SK-N-SH treated with all-trans-retinoic acid at 6 μM for 48 hours (cell line): ENCODE data around the gene PAXX.

ENCODE experiments used
- ATAC-seq: fragments of 200-7000 bp; cut with Tn5 transposase; 3 replicates; pipeline ENCODE4 v1.9.1; 2020; ENCODE audit warnings: mild to moderate bottlenecking, moderate library complexity
- ARNTL ChIP-seq: fragments of 450-650 bp; formaldehyde crosslinking; IDR thresholded peaks from 2 replicates; pipeline ENCODE4 v1.5.0; 2020; ENCODE audit warnings: low read depth, mild to moderate bottlenecking, moderate library complexity, borderline replicate concordance
- BACH2 ChIP-seq: fragments of 250-450 bp; sonication (Bioruptor Pico); IDR thresholded peaks from 2 replicates; pipeline ENCODE4 v1.9.0; 2021; ENCODE audit warnings: mild to moderate bottlenecking, borderline replicate concordance
- CREB5 ChIP-seq: fragments of 250-450 bp; sonication (Bioruptor Pico); IDR thresholded peaks from 2 replicates; pipeline ENCODE4 v1.5.1; 2020; ENCODE audit warnings: low read depth, mild to moderate bottlenecking, moderate library complexity
- CSDC2 ChIP-seq: fragments of 250-450 bp; sonication (Bioruptor Pico); IDR thresholded peaks from 2 replicates; pipeline ENCODE4 v1.5.0; 2020; ENCODE audit warnings: mild to moderate bottlenecking, moderate library complexity
- ESRRG ChIP-seq: fragments of 250-450 bp; sonication (Bioruptor Pico); IDR thresholded peaks from 2 replicates; pipeline ENCODE4 v1.6.1; 2021; ENCODE audit warnings: mild to moderate bottlenecking
- GLIS3 ChIP-seq: fragments of 250-450 bp; sonication (Bioruptor Pico); IDR thresholded peaks from 2 replicates; pipeline ENCODE4 v1.5.0; 2020; ENCODE audit warnings: mild to moderate bottlenecking, moderate library complexity
- ISL1 ChIP-seq: fragments of 250-450 bp; sonication (Bioruptor Pico); IDR thresholded peaks from 2 replicates; pipeline ENCODE4 v2.1.2; 2022; ENCODE audit warnings: mild to moderate bottlenecking, moderate library complexity
- PATZ1 ChIP-seq: fragments of 250-450 bp; sonication (Bioruptor Pico); IDR thresholded peaks from 2 replicates; pipeline ENCODE4 v1.8.0; 2020; ENCODE audit warnings: mild to moderate bottlenecking, moderate library complexity, borderline replicate concordance
- RARB ChIP-seq: fragments of 250-450 bp; sonication (Bioruptor Pico); IDR thresholded peaks from 2 replicates; pipeline ENCODE4 v1.8.0; 2021; ENCODE audit warnings: mild to moderate bottlenecking, moderate library complexity
- SNAI2 ChIP-seq: fragments of 250-450 bp; sonication (Bioruptor Pico); IDR thresholded peaks from 2 replicates; pipeline ENCODE4 v1.5.0; 2020; ENCODE audit warnings: mild to moderate bottlenecking, moderate library complexity
- TCF4 ChIP-seq: fragments of 250-450 bp; sonication (Bioruptor Pico); IDR thresholded peaks from 2 replicates; pipeline ENCODE4 v1.8.0; 2021; ENCODE audit warnings: mild to moderate bottlenecking, moderate library complexity, borderline replicate concordance
- TOX ChIP-seq: fragments of 250-450 bp; sonication (Bioruptor Pico); IDR thresholded peaks from 2 replicates; pipeline ENCODE4 v1.8.0; 2021; ENCODE audit warnings: mild to moderate bottlenecking, moderate library complexity, borderline replicate concordance
- ZC3H10 ChIP-seq: fragments of 250-450 bp; sonication (Bioruptor Pico); IDR thresholded peaks from 2 replicates; pipeline ENCODE4 v1.5.1; 2021; ENCODE audit warnings: mild to moderate bottlenecking, moderate library complexity
- ZFP3 ChIP-seq: fragments of 250-450 bp; sonication (Bioruptor Pico); IDR thresholded peaks from 2 replicates; pipeline ENCODE4 v1.5.0; 2020; ENCODE audit warnings: mild to moderate bottlenecking, moderate library complexity
- ZFP30 ChIP-seq: fragments of 450-650 bp; formaldehyde crosslinking; IDR thresholded peaks from 2 replicates; pipeline ENCODE4 v1.5.0; 2022; ENCODE audit warnings: mild to moderate bottlenecking, moderate library complexity
- ZNF70 ChIP-seq: fragments of 450-650 bp; formaldehyde crosslinking; IDR thresholded peaks from 2 replicates; pipeline ENCODE4 v1.5.0; 2020; ENCODE audit warnings: mild to moderate bottlenecking, moderate library complexity
- ZNF8 ChIP-seq: fragments of 450-650 bp; formaldehyde crosslinking; IDR thresholded peaks from 2 replicates; pipeline ENCODE4 v1.5.0; 2020; ENCODE audit warnings: mild to moderate bottlenecking, moderate library complexity
- TF ChIP-seq, protein P1 (sequence below): fragments of 250-450 bp; sonication (Bioruptor Pico); IDR thresholded peaks from 2 replicates; pipeline ENCODE4 v1.8.0; 2021; ENCODE audit warnings: low read depth, mild to moderate bottlenecking, moderate library complexity, borderline replicate concordance
- TF ChIP-seq, protein P2 (sequence below): fragments of 250-450 bp; sonication (Bioruptor Pico); IDR thresholded peaks from 2 replicates; pipeline ENCODE4 v1.5.1; 2021; ENCODE audit warnings: mild to moderate bottlenecking, moderate library complexity

PAXX gene

DNA sequence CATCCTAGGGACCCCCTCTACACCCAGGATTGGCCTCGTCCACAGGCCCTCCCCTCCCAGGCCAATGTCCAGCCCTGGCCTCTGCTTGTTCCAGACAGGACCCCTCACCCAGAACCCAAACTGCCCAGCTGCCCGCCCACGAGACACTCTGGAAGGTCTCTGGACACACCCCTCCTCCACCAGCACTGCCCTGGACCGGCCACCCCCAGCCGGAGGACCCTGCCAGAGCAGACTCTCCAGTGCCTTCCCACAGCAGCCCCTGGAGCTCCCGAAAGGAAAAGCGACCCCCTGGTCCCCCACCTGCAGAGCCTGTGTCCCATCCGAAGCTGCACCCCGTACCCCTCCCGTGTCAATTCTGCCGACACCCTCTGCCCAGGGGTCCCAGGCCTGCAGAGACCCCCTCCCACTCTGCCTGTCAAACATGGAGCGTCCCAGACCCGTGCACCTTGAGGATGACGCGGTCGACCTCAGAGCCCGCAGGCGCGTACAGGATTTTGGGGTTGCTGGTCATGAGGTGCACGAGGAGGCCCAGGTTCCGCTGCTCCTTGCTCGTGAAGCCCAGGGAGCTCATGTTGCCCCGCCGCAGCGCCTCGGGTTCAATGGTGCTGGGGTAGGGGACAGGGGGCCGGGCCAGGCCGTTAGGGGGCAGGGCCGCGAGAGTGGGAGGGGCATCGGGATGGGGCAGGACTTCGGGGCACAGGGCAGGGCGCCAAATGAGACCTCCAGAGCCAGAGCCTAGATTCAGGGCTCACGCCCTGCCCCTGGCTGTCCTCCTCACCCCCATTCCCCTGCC lies 27.9 kb downstream of the PAXX start:
- no peak for TF ChIP-seq SNAI2 (CRISPR knock-in tag)
- TF ChIP-seq, protein P1, sequence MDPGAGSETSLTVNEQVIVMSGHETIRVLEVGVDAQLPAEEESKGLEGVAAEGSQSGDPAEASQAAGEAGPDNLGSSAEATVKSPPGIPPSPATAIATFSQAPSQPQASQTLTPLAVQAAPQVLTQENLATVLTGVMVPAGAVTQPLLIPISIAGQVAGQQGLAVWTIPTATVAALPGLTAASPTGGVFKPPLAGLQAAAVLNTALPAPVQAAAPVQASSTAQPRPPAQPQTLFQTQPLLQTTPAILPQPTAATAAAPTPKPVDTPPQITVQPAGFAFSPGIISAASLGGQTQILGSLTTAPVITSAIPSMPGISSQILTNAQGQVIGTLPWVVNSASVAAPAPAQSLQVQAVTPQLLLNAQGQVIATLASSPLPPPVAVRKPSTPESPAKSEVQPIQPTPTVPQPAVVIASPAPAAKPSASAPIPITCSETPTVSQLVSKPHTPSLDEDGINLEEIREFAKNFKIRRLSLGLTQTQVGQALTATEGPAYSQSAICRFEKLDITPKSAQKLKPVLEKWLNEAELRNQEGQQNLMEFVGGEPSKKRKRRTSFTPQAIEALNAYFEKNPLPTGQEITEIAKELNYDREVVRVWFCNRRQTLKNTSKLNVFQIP (CRISPR knock-in tag) = no peak
- no peak for TF ChIP-seq BACH2
- no peak for ATAC-seq

DNA sequence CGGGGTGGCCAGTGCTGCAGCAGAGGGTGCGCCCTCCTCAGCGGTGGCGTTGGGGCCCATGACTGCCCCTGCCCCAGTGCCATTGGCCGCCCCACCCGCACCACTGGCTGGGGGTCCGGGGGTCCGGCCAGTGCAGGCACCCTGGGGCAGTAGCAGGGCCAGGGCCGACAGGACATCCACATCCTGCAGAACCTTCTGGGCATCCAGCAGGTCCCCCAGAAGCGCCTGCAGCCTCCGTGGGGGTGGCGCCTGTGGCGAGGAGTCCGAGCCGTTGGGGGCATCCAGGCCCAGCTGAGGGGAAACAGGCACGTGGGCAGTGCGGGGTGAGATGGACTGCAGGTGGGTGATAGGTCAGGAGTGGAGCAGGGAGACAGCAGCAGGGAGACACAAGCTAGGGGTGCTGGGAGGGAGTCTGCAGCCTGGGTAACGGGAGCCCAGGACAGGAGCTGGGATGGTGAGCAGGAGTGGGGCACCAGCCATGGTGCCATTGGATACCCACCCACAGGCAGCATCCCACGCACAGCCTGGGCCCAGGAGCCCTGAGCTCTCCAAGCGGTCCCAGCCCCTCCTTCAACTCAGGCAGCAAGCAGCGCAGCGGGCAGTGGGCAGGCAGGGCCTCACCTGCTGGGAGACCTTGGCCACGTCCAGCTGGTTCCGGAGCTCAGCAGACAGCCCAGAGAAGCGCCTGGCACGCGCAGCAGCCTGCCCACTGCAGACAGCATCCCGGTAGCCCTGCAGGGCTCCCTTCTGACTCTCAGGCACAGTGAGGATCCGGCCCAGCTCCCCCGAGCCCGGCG lies 28.7 kb downstream of the PAXX start:
- no peak for TF ChIP-seq CSDC2 (CRISPR knock-in tag)
- no peak for ATAC-seq

- no peak for ATAC-seq
- TF ChIP-seq CSDC2 (CRISPR knock-in tag) = no peak
- TF ChIP-seq GLIS3 (CRISPR knock-in tag) = no peak
- TF ChIP-seq TOX (CRISPR knock-in tag) = no peak
These were observed 29.4 kb downstream of the PAXX start for GRCh38 chr9:137021568-137021978.

GRCh38 chr9:137021979-137022661 lies 29.9 kb downstream of the PAXX start:
- ATAC-seq = peak; percentile 58
- TF ChIP-seq TCF4 (CRISPR knock-in tag) = no peak

DNA sequence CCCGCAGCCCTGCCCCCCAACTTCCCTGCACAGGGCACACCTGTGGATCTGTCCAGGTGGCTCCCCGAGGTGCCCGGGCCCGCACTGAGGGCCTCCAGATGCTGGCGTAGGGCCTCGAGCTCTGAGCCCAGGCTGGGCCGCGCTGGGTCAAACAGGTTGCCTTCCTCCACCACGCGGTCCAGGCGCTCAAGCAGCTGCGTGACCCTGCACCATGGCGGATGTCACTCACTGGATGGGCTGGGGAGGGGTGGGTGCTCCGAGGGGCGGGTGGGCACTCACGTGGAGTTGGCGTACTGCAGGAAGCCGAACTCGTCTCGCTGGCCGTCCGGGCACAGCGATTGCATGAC lies 30.4 kb downstream of the PAXX start:
- TF ChIP-seq GLIS3 (CRISPR knock-in tag) = no peak
- no peak for TF ChIP-seq ZFP3
- TF ChIP-seq, protein P1 (CRISPR knock-in tag) = no peak
- TF ChIP-seq ZNF8 (CRISPR knock-in tag) = no peak
- TF ChIP-seq TOX (CRISPR knock-in tag) = no peak
- no peak for TF ChIP-seq ZNF70
- no peak for TF ChIP-seq RARB (CRISPR knock-in tag)
- TF ChIP-seq ZC3H10 (CRISPR knock-in tag) = no peak
- no peak for TF ChIP-seq CSDC2 (CRISPR knock-in tag)
- no peak for TF ChIP-seq ARNTL
- TF ChIP-seq ESRRG (CRISPR knock-in tag) = no peak
- ATAC-seq = no peak

DNA sequence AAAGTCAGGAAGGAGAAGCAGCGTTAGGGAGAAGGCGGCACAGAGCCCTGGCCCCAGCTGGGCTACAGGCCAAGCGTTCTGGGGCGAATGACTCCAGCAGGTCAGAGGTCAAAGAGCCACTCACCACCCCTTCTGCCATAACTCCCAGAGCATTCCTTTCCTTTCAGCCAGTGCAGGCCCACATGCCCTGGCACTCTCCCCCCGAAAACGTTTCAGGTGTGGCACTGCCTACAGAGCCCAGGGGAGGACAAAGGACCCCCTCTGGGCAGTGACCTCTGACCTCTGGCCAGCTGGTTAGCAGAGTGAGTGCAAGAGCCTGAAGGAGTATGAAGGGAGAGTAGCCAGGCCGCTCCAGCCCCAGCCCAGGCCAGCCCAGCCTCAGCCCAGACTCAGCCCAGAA lies 30.9 kb downstream of the PAXX start:
- TF ChIP-seq ZNF8 (CRISPR knock-in tag) = no peak
- TF ChIP-seq, protein P1 (CRISPR knock-in tag) = no peak
- no peak for TF ChIP-seq GLIS3 (CRISPR knock-in tag)
- no peak for TF ChIP-seq ZFP30
- no peak for TF ChIP-seq PATZ1 (CRISPR knock-in tag)
- no peak for TF ChIP-seq CREB5 (CRISPR knock-in tag)
- no peak for TF ChIP-seq SNAI2 (CRISPR knock-in tag)
- no peak for TF ChIP-seq ISL1 (CRISPR knock-in tag)
- TF ChIP-seq TOX (CRISPR knock-in tag) = no peak
- TF ChIP-seq, protein P2, sequence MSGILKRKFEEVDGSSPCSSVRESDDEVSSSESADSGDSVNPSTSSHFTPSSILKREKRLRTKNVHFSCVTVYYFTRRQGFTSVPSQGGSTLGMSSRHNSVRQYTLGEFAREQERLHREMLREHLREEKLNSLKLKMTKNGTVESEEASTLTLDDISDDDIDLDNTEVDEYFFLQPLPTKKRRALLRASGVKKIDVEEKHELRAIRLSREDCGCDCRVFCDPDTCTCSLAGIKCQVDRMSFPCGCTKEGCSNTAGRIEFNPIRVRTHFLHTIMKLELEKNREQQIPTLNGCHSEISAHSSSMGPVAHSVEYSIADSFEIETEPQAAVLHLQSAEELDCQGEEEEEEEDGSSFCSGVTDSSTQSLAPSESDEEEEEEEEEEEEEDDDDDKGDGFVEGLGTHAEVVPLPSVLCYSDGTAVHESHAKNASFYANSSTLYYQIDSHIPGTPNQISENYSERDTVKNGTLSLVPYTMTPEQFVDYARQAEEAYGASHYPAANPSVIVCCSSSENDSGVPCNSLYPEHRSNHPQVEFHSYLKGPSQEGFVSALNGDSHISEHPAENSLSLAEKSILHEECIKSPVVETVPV (CRISPR knock-in tag) = no peak
- TF ChIP-seq BACH2 = no peak
- ATAC-seq = no peak
